RWPE2 (cell line): ENCODE results near the gene BBS9.

Experiments
- ATAC-seq: fragments of 200-7000 bp; cut with Tn5 transposase; 3 replicates; pipeline ENCODE4 v1.9.1; 2021; ENCODE audit warnings: low read depth
- DNase-seq: peaks from one replicate; pipeline ENCODE4 v3.0.0-alpha.2; 2020; ENCODE audit warnings: low spot score
- H3K27ac ChIP-seq: fragments of 450-650 bp; 2 replicates; pipeline ENCODE4 v1.5.1; 2017; ENCODE audit warnings: mild to moderate bottlenecking; ENCODE audit not compliant: poor library complexity, severe bottlenecking
- H3K27me3 ChIP-seq: fragments of 250-450 bp; sonication (Bioruptor Pico); 2 replicates; pipeline ENCODE4 v1.5.1; 2021; ENCODE audit warnings: mild to moderate bottlenecking, moderate library complexity; ENCODE audit not compliant: insufficient read depth, poor library complexity, severe bottlenecking
- H3K36me3 ChIP-seq: fragments of 250-450 bp; sonication (Bioruptor Pico); 2 replicates; pipeline ENCODE4 v1.5.1; 2020; ENCODE audit warnings: low read depth, mild to moderate bottlenecking, moderate library complexity
- H3K4me1 ChIP-seq: fragments of 250-450 bp; sonication (Bioruptor Pico); 2 replicates; pipeline ENCODE4 v1.5.1; 2021; ENCODE audit warnings: mild to moderate bottlenecking, moderate library complexity; ENCODE audit not compliant: insufficient read depth, poor library complexity, severe bottlenecking
- H3K4me3 ChIP-seq: fragments of 250-450 bp; sonication (Bioruptor Pico); 2 replicates; pipeline ENCODE4 v1.5.1; 2021; ENCODE audit warnings: mild to moderate bottlenecking, moderate library complexity; ENCODE audit not compliant: severe bottlenecking
- H3K9me3 ChIP-seq: fragments of 250-450 bp; sonication (Bioruptor Pico); 2 replicates; pipeline ENCODE4 v1.5.1; 2021; ENCODE audit warnings: mild to moderate bottlenecking, moderate library complexity; ENCODE audit not compliant: severe bottlenecking
- CTCF ChIP-seq: fragments of 450-650 bp; IDR thresholded peaks from one replicate; pipeline ENCODE4 v1.5.1; 2017; ENCODE audit warnings: mild to moderate bottlenecking, moderate library complexity; ENCODE audit not compliant: poor library complexity, severe bottlenecking

Gene BBS9

GRCh38 chr7:33190688-33191304 is 61.4 kb downstream of the BBS9 start:
- Histone ChIP-seq H3K27ac (no peak overlapping the region), H3K36me3 (no peaks in the 10 kb centered on the region), H3K9me3 (no peaks in the 10 kb centered on the region), H3K4me1 (peaks cover 12% of the 10 kb centered on the region), H3K27me3 (no peaks in the 10 kb centered on the region), H3K4me3 (no peak overlapping the region)
- TF ChIP-seq CTCF, result no peak
- DNase-seq, result no peak
- ATAC-seq, result no peak

- Histone ChIP-seq H3K27ac (no peak overlapping the region), H3K4me1 (peaks cover 7% of the 10 kb centered on the region), H3K36me3 (no peaks in the 10 kb centered on the region), H3K27me3 (no peaks in the 10 kb centered on the region), H3K4me3 (no peak overlapping the region), H3K9me3 (no peaks in the 10 kb centered on the region)
- peak; percentile 86 for ATAC-seq
- peak; percentile 12 for TF ChIP-seq CTCF
- no peak for DNase-seq
Measured at GRCh38 chr7:33191340-33191739, 62.0 kb downstream of the BBS9 start.

GRCh38 chr7:33192695-33193291 is 63.4 kb downstream of the BBS9 start:
- no peak for TF ChIP-seq CTCF
- DNase-seq, result no peak

GRCh38 chr7:33193308-33193864 is 64.0 kb downstream of the BBS9 start:
- ATAC-seq (no peak), DNase-seq (no peak)
- Histone ChIP-seq H3K4me3 (no peak overlapping the region), H3K36me3 (no peaks in the 10 kb centered on the region), H3K27me3 (no peaks in the 10 kb centered on the region), H3K27ac (no peak overlapping the region), H3K4me1 (peaks cover 7% of the 10 kb centered on the region), H3K9me3 (no peaks in the 10 kb centered on the region)
- no peak for TF ChIP-seq CTCF

More at GRCh38 chr7:33192695-33193291, 63.4 kb downstream of the BBS9 start:
- H3K4me1 ChIP-seq, result peaks cover 7% of the 10 kb centered on the region
- ATAC-seq, result no peak
- H3K27ac ChIP-seq, result no peak overlapping the region
- H3K4me3 ChIP-seq, result no peak overlapping the region
- no peaks in the 10 kb centered on the region for H3K36me3 ChIP-seq
- no peaks in the 10 kb centered on the region for H3K9me3 ChIP-seq
- no peaks in the 10 kb centered on the region for H3K27me3 ChIP-seq

- DNase-seq (no peak), ATAC-seq (peak; percentile 88)
- H3K4me1 ChIP-seq, result peaks cover 7% of the 10 kb centered on the region
- no peaks in the 10 kb centered on the region for H3K9me3 ChIP-seq
- no peaks in the 10 kb centered on the region for H3K27me3 ChIP-seq
- no peak for TF ChIP-seq CTCF
- no peak overlapping the region for H3K4me3 ChIP-seq
- H3K27ac ChIP-seq, result no peak overlapping the region
- no peaks in the 10 kb centered on the region for H3K36me3 ChIP-seq
Measured at GRCh38 chr7:33195264-33195663, 65.9 kb downstream of the BBS9 start.
